Astrocyte (in vitro differentiated cells and primary cell): Measurements from ENCODE around the gene BTF3.

Experiments used
- EZH2 ChIP-seq: IDR thresholded peaks from 2 replicates; pipeline ENCODE4 v1.6.1; 2012; ENCODE audit warnings: mild to moderate bottlenecking, low read length, inconsistent platforms; ENCODE audit not compliant: insufficient read depth
- TF ChIP-seq, protein P1 (sequence below): IDR thresholded peaks from 2 replicates; pipeline ENCODE4 v1.5.1; 2011; ENCODE audit warnings: low read depth, mild to moderate bottlenecking, inconsistent platforms, low read length, moderate library complexity; ENCODE audit not compliant: insufficient read depth

DNA sequence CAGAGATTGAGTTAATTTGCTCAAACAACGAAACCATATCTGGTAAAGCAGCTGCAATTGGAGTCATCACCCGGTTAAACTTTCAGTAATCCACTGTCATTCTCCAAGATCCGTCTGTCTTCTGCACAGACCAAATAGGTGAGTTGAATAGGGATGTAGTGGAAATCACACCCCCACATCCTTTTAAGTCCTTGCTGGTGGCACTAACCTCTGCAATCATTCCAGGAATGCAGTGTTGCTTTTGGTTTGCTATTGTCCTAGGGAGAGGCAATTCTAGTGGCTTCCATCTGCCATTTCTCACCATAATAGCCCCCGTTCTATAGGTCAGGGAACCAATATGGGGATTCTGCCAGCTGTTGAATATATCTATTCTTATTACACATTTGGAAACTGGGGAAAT is 14.6 kb upstream of the BTF3 start:
- TF ChIP-seq, protein P1, sequence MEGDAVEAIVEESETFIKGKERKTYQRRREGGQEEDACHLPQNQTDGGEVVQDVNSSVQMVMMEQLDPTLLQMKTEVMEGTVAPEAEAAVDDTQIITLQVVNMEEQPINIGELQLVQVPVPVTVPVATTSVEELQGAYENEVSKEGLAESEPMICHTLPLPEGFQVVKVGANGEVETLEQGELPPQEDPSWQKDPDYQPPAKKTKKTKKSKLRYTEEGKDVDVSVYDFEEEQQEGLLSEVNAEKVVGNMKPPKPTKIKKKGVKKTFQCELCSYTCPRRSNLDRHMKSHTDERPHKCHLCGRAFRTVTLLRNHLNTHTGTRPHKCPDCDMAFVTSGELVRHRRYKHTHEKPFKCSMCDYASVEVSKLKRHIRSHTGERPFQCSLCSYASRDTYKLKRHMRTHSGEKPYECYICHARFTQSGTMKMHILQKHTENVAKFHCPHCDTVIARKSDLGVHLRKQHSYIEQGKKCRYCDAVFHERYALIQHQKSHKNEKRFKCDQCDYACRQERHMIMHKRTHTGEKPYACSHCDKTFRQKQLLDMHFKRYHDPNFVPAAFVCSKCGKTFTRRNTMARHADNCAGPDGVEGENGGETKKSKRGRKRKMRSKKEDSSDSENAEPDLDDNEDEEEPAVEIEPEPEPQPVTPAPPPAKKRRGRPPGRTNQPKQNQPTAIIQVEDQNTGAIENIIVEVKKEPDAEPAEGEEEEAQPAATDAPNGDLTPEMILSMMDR = no peak
- no peak for TF ChIP-seq EZH2
